Gastroesophageal sphincter (tissue), 3 donors: Measurements from ENCODE around the gene SCN1A.

Source experiments
- POLR2A ChIP-seq, 2 donors: fragments of 450-650 bp; IDR thresholded peaks; one replicate each; pipeline ENCODE4 v1.6.1; 2017; ENCODE audit warnings: antibody characterized with exemption in 2 of 2, mild to moderate bottlenecking in 2 of 2, moderate library complexity in 1 of 2
- TF ChIP-seq, protein P1 (sequence below), 4 experiments: fragments of 200-600 bp in 2 of 4; fragments of 450-650 bp in 2 of 4; sonication (generic) in 1 of 4; IDR thresholded peaks; one replicate each; pipeline ENCODE4 v1.5.1; 2017 to 2019; ENCODE audit warnings: antibody characterized with exemption in 4 of 4, mild to moderate bottlenecking in 2 of 4, moderate library complexity in 2 of 4

DNA sequence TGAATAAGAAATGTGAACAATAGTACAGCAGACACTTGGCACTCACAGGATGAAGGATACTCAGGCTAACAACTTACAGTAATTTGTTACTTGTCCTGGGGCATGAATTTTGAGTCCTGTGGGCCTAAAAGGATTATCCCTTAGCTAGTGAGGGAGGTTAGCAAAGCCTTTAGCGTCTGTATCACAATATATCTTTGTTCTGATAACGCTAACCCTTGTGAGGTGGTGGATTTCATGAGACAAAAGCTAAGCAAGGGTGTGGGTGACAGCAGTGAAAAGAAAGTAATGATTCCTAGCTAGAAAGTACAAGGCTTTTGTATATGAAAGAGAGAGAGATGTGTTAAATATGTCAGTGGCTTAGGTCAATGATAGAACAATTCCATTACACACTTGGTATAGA lies 127.4 kb downstream of the SCN1A start:
- TF ChIP-seq, protein P1, sequence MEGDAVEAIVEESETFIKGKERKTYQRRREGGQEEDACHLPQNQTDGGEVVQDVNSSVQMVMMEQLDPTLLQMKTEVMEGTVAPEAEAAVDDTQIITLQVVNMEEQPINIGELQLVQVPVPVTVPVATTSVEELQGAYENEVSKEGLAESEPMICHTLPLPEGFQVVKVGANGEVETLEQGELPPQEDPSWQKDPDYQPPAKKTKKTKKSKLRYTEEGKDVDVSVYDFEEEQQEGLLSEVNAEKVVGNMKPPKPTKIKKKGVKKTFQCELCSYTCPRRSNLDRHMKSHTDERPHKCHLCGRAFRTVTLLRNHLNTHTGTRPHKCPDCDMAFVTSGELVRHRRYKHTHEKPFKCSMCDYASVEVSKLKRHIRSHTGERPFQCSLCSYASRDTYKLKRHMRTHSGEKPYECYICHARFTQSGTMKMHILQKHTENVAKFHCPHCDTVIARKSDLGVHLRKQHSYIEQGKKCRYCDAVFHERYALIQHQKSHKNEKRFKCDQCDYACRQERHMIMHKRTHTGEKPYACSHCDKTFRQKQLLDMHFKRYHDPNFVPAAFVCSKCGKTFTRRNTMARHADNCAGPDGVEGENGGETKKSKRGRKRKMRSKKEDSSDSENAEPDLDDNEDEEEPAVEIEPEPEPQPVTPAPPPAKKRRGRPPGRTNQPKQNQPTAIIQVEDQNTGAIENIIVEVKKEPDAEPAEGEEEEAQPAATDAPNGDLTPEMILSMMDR (IDR thresholded peaks at IDR 0.05), result no peak
- no peak for TF ChIP-seq POLR2A (IDR thresholded peaks at IDR 0.05)
